Stomach (tissue), 4 donors: ENCODE results near the gene BMP6.

Experiments used
- POLR2A ChIP-seq, 4 donors: fragments of 450-650 bp; IDR thresholded peaks; one replicate each; pipeline ENCODE4 v1.6.1; 2016; ENCODE audit warnings: antibody characterized with exemption in 4 of 4, control low read depth in 2 of 4, mild to moderate bottlenecking in 1 of 4, moderate library complexity in 1 of 4
- TF ChIP-seq, protein P1 (sequence below), 7 experiments: fragments of 450-650 bp in 4 of 7; fragments of 200-600 bp in 3 of 7; sonication (generic) in 3 of 7; IDR thresholded peaks; one replicate each; pipeline ENCODE4 v1.5.1; 2016 to 2019; ENCODE audit warnings: antibody characterized with exemption in 7 of 7, control low read depth in 2 of 7, mild to moderate bottlenecking in 1 of 7

DNA sequence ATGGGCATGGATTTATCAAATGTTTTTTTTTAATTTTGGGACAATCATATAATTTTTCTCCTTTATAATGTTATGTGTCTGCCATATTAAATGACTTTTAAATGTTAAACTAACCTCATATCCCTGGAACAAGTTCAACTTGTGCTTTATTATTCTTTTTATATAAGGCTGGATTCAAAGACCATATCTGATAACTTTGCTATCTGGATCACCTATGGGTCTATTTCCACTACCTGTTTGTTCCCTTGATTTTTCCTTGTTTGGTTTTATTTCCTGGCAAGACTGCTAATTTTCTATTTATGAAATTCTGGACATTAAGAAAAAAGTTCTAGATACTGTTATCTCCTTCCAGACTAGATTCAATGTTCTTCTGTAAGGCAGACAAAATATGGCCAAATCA lies 125.9 kb downstream of the BMP6 start:
- TF ChIP-seq, protein P1, sequence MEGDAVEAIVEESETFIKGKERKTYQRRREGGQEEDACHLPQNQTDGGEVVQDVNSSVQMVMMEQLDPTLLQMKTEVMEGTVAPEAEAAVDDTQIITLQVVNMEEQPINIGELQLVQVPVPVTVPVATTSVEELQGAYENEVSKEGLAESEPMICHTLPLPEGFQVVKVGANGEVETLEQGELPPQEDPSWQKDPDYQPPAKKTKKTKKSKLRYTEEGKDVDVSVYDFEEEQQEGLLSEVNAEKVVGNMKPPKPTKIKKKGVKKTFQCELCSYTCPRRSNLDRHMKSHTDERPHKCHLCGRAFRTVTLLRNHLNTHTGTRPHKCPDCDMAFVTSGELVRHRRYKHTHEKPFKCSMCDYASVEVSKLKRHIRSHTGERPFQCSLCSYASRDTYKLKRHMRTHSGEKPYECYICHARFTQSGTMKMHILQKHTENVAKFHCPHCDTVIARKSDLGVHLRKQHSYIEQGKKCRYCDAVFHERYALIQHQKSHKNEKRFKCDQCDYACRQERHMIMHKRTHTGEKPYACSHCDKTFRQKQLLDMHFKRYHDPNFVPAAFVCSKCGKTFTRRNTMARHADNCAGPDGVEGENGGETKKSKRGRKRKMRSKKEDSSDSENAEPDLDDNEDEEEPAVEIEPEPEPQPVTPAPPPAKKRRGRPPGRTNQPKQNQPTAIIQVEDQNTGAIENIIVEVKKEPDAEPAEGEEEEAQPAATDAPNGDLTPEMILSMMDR (IDR thresholded peaks at IDR 0.05), result no peak
- TF ChIP-seq POLR2A (IDR thresholded peaks at IDR 0.05), result no peak
